IMR-90 (cell line): ENCODE measurements around the gene CCNL2. TPM values are rescaled to one million over a fixed set of nuclear protein-coding genes. Genes with fewer than 3 reads are reported as not detected.

ENCODE experiments used
- ATAC-seq: fragments of 200-7000 bp; cut with Tn5 transposase; 2 replicates; pipeline ENCODE4 v1.9.1; 2020; ENCODE audit warnings: low read depth, mild to moderate bottlenecking, moderate library complexity
- BruUV-seq: library from RNA; stranded (reverse); fragments of 400-500 nt; replicated peaks from 2 replicates; lab custom pipeline; 2021; lab: Mats Ljungman, UMichigan
- CTCF ChIA-PET: fragments of 300-600 bp; formaldehyde crosslinking; extraction: SDS; loops from one replicate; lab custom pipeline; 2021; ENCODE audit warnings: antibody characterized with exemption; lab: Yijun Ruan, JAX
- POLR2A ChIA-PET: fragments of 300-600 bp; sonication (Branson Sonifier 250); formaldehyde crosslinking; loops from one replicate; lab custom pipeline; 2022; ENCODE audit warnings: antibody characterized with exemption; ENCODE audit not compliant: unreplicated experiment; lab: Charles Lee
- DNase-seq: peaks from one replicate; pipeline ENCODE4 v3.0.0; 2013
- H2AFZ ChIP-seq: replicated peaks from 2 replicates; pipeline ENCODE3; 2013; ENCODE audit warnings: low read length, mild to moderate bottlenecking; ENCODE audit not compliant: poor library complexity
- H2AK5ac ChIP-seq: 2 replicates; pipeline ENCODE4 v1.6.1; 2013; ENCODE audit warnings: low read depth, low read length, inconsistent platforms
- H2AK9ac ChIP-seq: replicated peaks from 2 replicates; pipeline ENCODE3; 2013; ENCODE audit warnings: mild to moderate bottlenecking, low read depth, low read length, moderate library complexity; ENCODE audit not compliant: poor library complexity
- H2BK120ac ChIP-seq: 2 replicates; pipeline ENCODE4 v1.6.1; 2013; ENCODE audit warnings: low read depth, low read length, inconsistent platforms
- H2BK15ac ChIP-seq: 3 replicates; pipeline ENCODE4 v1.6.1; 2013; ENCODE audit warnings: low read depth, low read length, inconsistent platforms
- H2BK20ac ChIP-seq: 2 replicates; pipeline ENCODE4 v1.6.1; 2013; ENCODE audit warnings: low read depth, mild to moderate bottlenecking, inconsistent platforms, low read length, moderate library complexity
- H2BK5ac ChIP-seq: 2 replicates; pipeline ENCODE4 v1.6.1; 2013; ENCODE audit warnings: mild to moderate bottlenecking, low read depth, low read length, inconsistent platforms; ENCODE audit not compliant: poor library complexity, severe bottlenecking
- H3K14ac ChIP-seq: replicated peaks from 2 replicates; pipeline ENCODE4 v1.6.1; 2013; ENCODE audit warnings: low read depth, low read length, inconsistent platforms
- H3K18ac ChIP-seq: 2 replicates; pipeline ENCODE4 v1.6.1; 2013; ENCODE audit warnings: low read depth, low read length, control low read depth
- H3K23ac ChIP-seq: 2 replicates; pipeline ENCODE4 v1.6.1; 2013; ENCODE audit warnings: low read depth, low read length, inconsistent platforms
- H3K27ac ChIP-seq: 2 replicates; pipeline ENCODE4 v1.5.1; 2013; ENCODE audit warnings: mild to moderate bottlenecking, control low read depth, low read length; ENCODE audit not compliant: insufficient read depth
- H3K27me3 ChIP-seq: 2 replicates; pipeline ENCODE4 v1.6.1; 2013; ENCODE audit warnings: low read length; ENCODE audit not compliant: control insufficient read depth, insufficient read depth
- H3K36me3 ChIP-seq: 2 replicates; pipeline ENCODE4 v1.6.1; 2013; ENCODE audit warnings: low read length, mixed read lengths; ENCODE audit not compliant: control insufficient read depth, insufficient read depth
- H3K4ac ChIP-seq: 2 replicates; pipeline ENCODE4 v1.6.1; 2013; ENCODE audit warnings: low read depth, low read length, inconsistent platforms
- H3K4me1 ChIP-seq: 2 replicates; pipeline ENCODE4 v1.6.1; 2013; ENCODE audit warnings: low read length, mixed read lengths; ENCODE audit not compliant: control insufficient read depth, insufficient read depth
- H3K4me2 ChIP-seq: 2 replicates; pipeline ENCODE4 v1.6.1; 2013; ENCODE audit warnings: low read depth, mild to moderate bottlenecking, control low read depth, low read length, moderate library complexity
- H3K4me3 ChIP-seq: 2 replicates; pipeline ENCODE4 v1.5.1; 2013; ENCODE audit warnings: low read depth, mild to moderate bottlenecking, control low read depth, low read length, moderate library complexity; ENCODE audit not compliant: insufficient read depth
- H3K56ac ChIP-seq: 2 replicates; pipeline ENCODE4 v1.6.1; 2013; ENCODE audit warnings: low read length, inconsistent platforms; ENCODE audit not compliant: insufficient read depth; ENCODE audit errors: extremely low read depth
- H3K79me1 ChIP-seq, 2 experiments: 2 replicates each; pipeline ENCODE4 v1.6.1; 2013; ENCODE audit warnings: low read length in 2 of 2, inconsistent platforms in 1 of 2, low read depth in 1 of 2
- H3K9ac ChIP-seq: 2 replicates; pipeline ENCODE4 v1.6.1; 2013; ENCODE audit warnings: low read depth, low read length, control low read depth
- H3K9me1 ChIP-seq: 2 replicates; pipeline ENCODE4 v1.6.1; 2013; ENCODE audit warnings: low read length, inconsistent platforms; ENCODE audit not compliant: insufficient read depth
- H3K9me3 ChIP-seq: 2 replicates; pipeline ENCODE4 v1.6.1; 2013; ENCODE audit warnings: low read length; ENCODE audit not compliant: control insufficient read depth, insufficient read depth
- H4K20me1 ChIP-seq: 2 replicates; pipeline ENCODE4 v1.6.1; 2013; ENCODE audit warnings: low read length, inconsistent platforms; ENCODE audit not compliant: insufficient read depth
- H4K5ac ChIP-seq: 2 replicates; pipeline ENCODE4 v1.6.1; 2013; ENCODE audit warnings: mild to moderate bottlenecking, low read depth, low read length, control low read depth
- H4K8ac ChIP-seq, 2 experiments: 2 replicates each; pipeline ENCODE4 v1.6.1; 2013; ENCODE audit warnings: low read depth in 2 of 2, low read length in 2 of 2, control low read depth in 1 of 2, inconsistent platforms in 1 of 2
- H4K91ac ChIP-seq: 2 replicates; pipeline ENCODE4 v1.6.1; 2013; ENCODE audit warnings: low read depth, low read length, inconsistent platforms; ENCODE audit not compliant: insufficient read depth
- BHLHE40 ChIP-seq: fragments of 150-350 bp; IDR thresholded peaks from 2 replicates; pipeline ENCODE4 v1.6.1; 2016; ENCODE audit warnings: mild to moderate bottlenecking, low read depth, low read length
- CEBPB ChIP-seq: IDR thresholded peaks from 2 replicates; pipeline ENCODE4 v1.6.1; 2012; ENCODE audit warnings: low read depth, low read length, improper control_type of control experiment
- CHD1 ChIP-seq: IDR thresholded peaks from 2 replicates; pipeline ENCODE4 v1.6.1; 2012; ENCODE audit warnings: low read depth, low read length, improper control_type of control experiment
- MXI1 ChIP-seq: IDR thresholded peaks from 2 replicates; pipeline ENCODE4 v1.6.1; 2012; ENCODE audit warnings: low read depth, mild to moderate bottlenecking, low read length, moderate library complexity, borderline replicate concordance
- POLR2A ChIP-seq: IDR thresholded peaks from 2 replicates; pipeline ENCODE4 v1.6.1; 2012; ENCODE audit warnings: mild to moderate bottlenecking, low read depth, low read length
- RCOR1 ChIP-seq: IDR thresholded peaks from 2 replicates; pipeline ENCODE4 v1.6.1; 2012; ENCODE audit warnings: mild to moderate bottlenecking, low read length, improper control_type of control experiment; ENCODE audit not compliant: insufficient replicate concordance
- SMC3 ChIP-seq: fragments of 150-350 bp; IDR thresholded peaks from 2 replicates; pipeline ENCODE4 v1.6.1; 2016; ENCODE audit warnings: low read depth, mild to moderate bottlenecking, antibody characterized with exemption, low read length, moderate library complexity
- WGBS, 2 experiments: methylation state at CpG; one replicate each; pipeline versions ENCODE4 v1.1.5 to v1.1.7; 2013; ENCODE audit warnings: missing lambda C conversion rate in 2 of 2; ENCODE audit not compliant: insufficient read length in 1 of 2; ENCODE audit errors: extremely low coverage in 2 of 2; 5-methylcytosine and 5-hydroxymethylcytosine counted together
- dilution Hi-C: fragments of 300-500 bp; cut with HindIII; formaldehyde crosslinking; loops from one replicate; pipeline ENCODE4 v1.14.3; 2018; ENCODE audit warnings: low sequenced_read_pairs; ENCODE audit not compliant: unreplicated experiment
- in situ Hi-C: fragments of 300-500 bp; cut with MboI; formaldehyde crosslinking; loops from 3 replicates; pipeline ENCODE4 v1.14.3; 2019; ENCODE audit warnings: low sequenced_read_pairs, inconsistent platforms, mixed read lengths
- intact Hi-C: fragments of 100-400 bp; cut with micrococcal nuclease; formaldehyde crosslinking; loops from 2 replicates; pipeline ENCODE4 v1.10.0; 2022
- polyA plus RNA-seq, 3 experiments: library from polyadenylated mRNA; depleted of rRNA; stranded (reverse); fragments of >200 nt; gene quantifications; 2 replicates each; pipeline ENCODE4 v1.2.3, GENCODE V29; 2012; ENCODE audit warnings: low replicate concordance in 1 of 3
- total RNA-seq: library from RNA; depleted of rRNA; stranded (reverse); fragments of >200 nt; gene quantifications from 2 replicates; pipeline ENCODE4 v1.2.3, GENCODE V29; 2012

Gene CCNL2
- total and polyA plus RNA-seq, 2 of the 4 experiments (the other 2 are of a cell fraction) = 53.9 to 239 TPM

GRCh38 chr1:1424707-1425106 is 25.6 kb upstream of the CCNL2 start:
- H3K4me3 ChIP-seq = no peak overlapping the region
- H3K79me1 ChIP-seq = no peaks in the 10 kb centered on the region
- no peak overlapping the region for H2BK15ac ChIP-seq
- no peak overlapping the region for H4K91ac ChIP-seq
- ATAC-seq (no peak), DNase-seq (no peak)
- H2AK9ac ChIP-seq = peak overlapping the region; percentile 72
- dilution Hi-C loops (no loop called here), intact Hi-C loops (no loop called here), in situ Hi-C loops (no loop called here)
- H3K27me3 ChIP-seq = no peaks in the 10 kb centered on the region
- H2AK5ac ChIP-seq = no peak overlapping the region
- no peak overlapping the region for H4K8ac ChIP-seq
- no peak overlapping the region for H2AFZ ChIP-seq
- H3K4ac ChIP-seq = no peak overlapping the region
- no peaks in the 10 kb centered on the region for H3K36me3 ChIP-seq
- no peaks in the 10 kb centered on the region for H3K9me1 ChIP-seq
- no peak overlapping the region for H2BK120ac ChIP-seq
- H2BK5ac ChIP-seq = no peak overlapping the region
- POLR2A ChIA-PET = interaction anchor here (0.5 kb wide), 1 partner anchor 33 kb away, joined by 3 read pairs; no protein-coding TSS in a partner anchor
- 77% methylated on average over 4 of the region's 15 CpGs; no CpG with 5 or more reads in 1 of the 2 experiments for WGBS, 2 experiments
- H3K23ac ChIP-seq = no peak overlapping the region
- no peak overlapping the region for H3K56ac ChIP-seq
- H3K27ac ChIP-seq = no peak overlapping the region
- H4K20me1 ChIP-seq = no peaks in the 10 kb centered on the region
- H3K18ac ChIP-seq = no peak overlapping the region
- BruUV-seq = no TSS peak
- TF ChIP-seq RCOR1 = no peak
- no peak for TF ChIP-seq MXI1
- no peak for TF ChIP-seq CEBPB
- no peak for TF ChIP-seq POLR2A
- TF ChIP-seq SMC3 = no peak
- no peak for TF ChIP-seq BHLHE40
- no peak for TF ChIP-seq CHD1
- no peak overlapping the region for H2BK20ac ChIP-seq
- H3K4me1 ChIP-seq = peaks cover 5% of the 10 kb centered on the region; the same call in 1 of the 2 replicates
- no peaks in the 10 kb centered on the region for H3K9me3 ChIP-seq
- H3K4me2 ChIP-seq = no peak overlapping the region
- H3K9ac ChIP-seq = no peak overlapping the region
- H3K14ac ChIP-seq = no peak overlapping the region
- no peak overlapping the region for H4K5ac ChIP-seq
- CTCF ChIA-PET = no interaction called here
